GM12878 (cell line): Measurements from ENCODE around the gene ZBTB22. TPM values are rescaled to one million over a fixed set of nuclear protein-coding genes. Genes with fewer than 3 reads are reported as not detected.
"Not testable (repeated sequence)": the region's sequence is repeated elsewhere in the genome, so short reads cannot be mapped to it uniquely, and the experiment has no call there.

Experiments
- ATAC-seq: fragments of 200-7000 bp; cut with Tn5 transposase; 3 replicates; pipeline ENCODE4 v1.9.1; 2020; ENCODE audit warnings: mild to moderate bottlenecking, moderate library complexity
- BruUV-seq: library from RNA; stranded (reverse); fragments of 400-500 nt; replicated peaks from 2 replicates; lab custom pipeline; 2021; lab: Mats Ljungman, UMichigan
- CTCF ChIA-PET: fragments of 300-600 bp; sonication (Branson Sonifier 250); formaldehyde crosslinking; extraction: SDS; loops from one replicate; lab custom pipeline; 2021; ENCODE audit warnings: inconsistent platforms; lab: Yijun Ruan, JAX
- POLR2A ChIA-PET: fragments of 350-600 bp; formaldehyde crosslinking; extraction: SDS; loops from one replicate; lab custom pipeline; 2021; ENCODE audit warnings: inconsistent platforms; lab: Charles Lee
- RAD21 ChIA-PET: fragments of 300-600 bp; sonication (Branson Sonifier 250); formaldehyde crosslinking; loops from one replicate; lab custom pipeline; 2023; ENCODE audit warnings: antibody characterized with exemption; ENCODE audit not compliant: unreplicated experiment; lab: Charles Lee
- SMC1A ChIA-PET: fragments of 300-600 bp; sonication (Branson Sonifier 250); formaldehyde crosslinking; loops from one replicate; lab custom pipeline; 2023; ENCODE audit not compliant: unreplicated experiment, uncharacterized antibody; lab: Charles Lee
- DNase-seq: peaks from one replicate; pipeline ENCODE4 v3.0.0-alpha.2; 2011; ENCODE audit warnings: low read depth, low spot score
- FAIRE-seq: peaks from 3 replicates; lab custom pipeline; 2011; peaks lifted over from hg19 to GRCh38; lab: Jason Lieb, UNC
- H2AFZ ChIP-seq: 2 replicates; pipeline ENCODE4 v1.6.0; 2011; ENCODE audit warnings: low read depth, low read length, control low read depth; ENCODE audit not compliant: control insufficient read depth
- H3K27ac ChIP-seq: 2 replicates; pipeline ENCODE4 v1.5.1; 2011; ENCODE audit warnings: control low read depth; ENCODE audit not compliant: control insufficient read depth, insufficient read depth
- H3K27me3 ChIP-seq, 2 experiments: replicated peaks in 1 of 2; 2 replicates each; pipeline versions ENCODE4 v1.6.0 to v1.6.1; 2011; ENCODE audit warnings: low read length in 1 of 2; ENCODE audit not compliant: control insufficient read depth in 2 of 2, insufficient read depth in 2 of 2
- H3K36me3 ChIP-seq, 2 experiments: 2 replicates each; pipeline ENCODE4 v1.5.1; 2011; ENCODE audit warnings: low read length in 1 of 2; ENCODE audit not compliant: control insufficient read depth in 2 of 2, insufficient read depth in 2 of 2
- H3K4me1 ChIP-seq: 2 replicates; pipeline ENCODE4 v1.6.1; 2011; ENCODE audit warnings: mild to moderate bottlenecking, low read length, moderate library complexity, mixed read lengths; ENCODE audit not compliant: control insufficient read depth, insufficient read depth
- H3K4me2 ChIP-seq: 2 replicates; pipeline ENCODE4 v1.6.0; 2011; ENCODE audit warnings: control low read depth; ENCODE audit not compliant: control insufficient read depth, insufficient read depth
- H3K4me3 ChIP-seq: fragments of 200-600 bp; sonication (generic); 2 replicates; pipeline ENCODE4 v1.5.1; 2016
- H3K79me2 ChIP-seq: 2 replicates; pipeline ENCODE4 v1.6.0; 2011; ENCODE audit warnings: low read length; ENCODE audit not compliant: control insufficient read depth, insufficient read depth
- H3K9ac ChIP-seq: 2 replicates; pipeline ENCODE4 v1.8.0; 2011; ENCODE audit warnings: low read length, control low read depth, mixed read lengths; ENCODE audit not compliant: control insufficient read depth, insufficient read depth
- H3K9me3 ChIP-seq: replicated peaks from 3 replicates; pipeline ENCODE4 v1.5.1; 2011; ENCODE audit warnings: mild to moderate bottlenecking, low read length; ENCODE audit not compliant: control insufficient read depth, insufficient read depth
- H4K20me1 ChIP-seq: 2 replicates; pipeline ENCODE4 v1.6.0; 2011; ENCODE audit not compliant: control insufficient read depth, insufficient read depth
- NFIC ChIP-seq: IDR thresholded peaks from 2 replicates; pipeline ENCODE4 v1.6.1; 2012; ENCODE audit warnings: low read depth, mild to moderate bottlenecking, inconsistent platforms, low read length, moderate library complexity
- WGBS: methylation state at CpG from one replicate; pipeline ENCODE4 v1.1.6; 2016; ENCODE audit warnings: low lambda C conversion rate; ENCODE audit not compliant: insufficient replicate concordance, insufficient coverage; ENCODE audit errors: missing lambda C conversion rate; 5-methylcytosine and 5-hydroxymethylcytosine counted together
- in situ Hi-C: fragments of 300-500 bp; cut with MboI; formaldehyde crosslinking; loops from 9 replicates; pipeline ENCODE4 v1.14.3; 2018; ENCODE audit warnings: mixed read lengths
- intact Hi-C: fragments of 100-400 bp; cut with micrococcal nuclease; formaldehyde crosslinking; loops from one replicate; pipeline ENCODE4 v1.14.2; 2022; ENCODE audit not compliant: unreplicated experiment
- polyA plus RNA-seq, 11 experiments: library from polyadenylated mRNA; depleted of rRNA in 4 of 11; unstranded in 6 of 11; stranded (reverse) in 5 of 11; fragments of >200 nt; fragmentation: Nextera tagmentation in 4 of 11; fragmentation: Illumina TruSeq in 1 of 11; extraction: Ambion mirVana in 4 of 11; extraction: Trizol in 1 of 11; gene quantifications; 1 replicate in 1 of 11; 2 replicates in 10 of 11; pipeline versions ENCODE4 v1.2.1 to v1.2.3, GENCODE V29; 2011 to 2016; ENCODE audit warnings: inconsistent platforms in 2 of 11, missing spikeins in 2 of 11, low read depth in 1 of 11
- total RNA-seq, 4 experiments: library from RNA; depleted of rRNA in 3 of 4; stranded (reverse); fragments of >200 nt in 3 of 4; fragmentation: Illumina TruSeq in 1 of 4; extraction: Trizol in 1 of 4; gene quantifications; 2 replicates each; pipeline versions ENCODE4 v1.2.1 to v1.2.3, GENCODE V29; 2013 to 2021

ZBTB22 gene
- total and polyA plus RNA-seq, 10 of the 15 experiments (the other 5 are each of a cell fraction or from before 2014, with no cell fraction given), result 0.11 to 9.9 (median 4.8) TPM

DNA sequence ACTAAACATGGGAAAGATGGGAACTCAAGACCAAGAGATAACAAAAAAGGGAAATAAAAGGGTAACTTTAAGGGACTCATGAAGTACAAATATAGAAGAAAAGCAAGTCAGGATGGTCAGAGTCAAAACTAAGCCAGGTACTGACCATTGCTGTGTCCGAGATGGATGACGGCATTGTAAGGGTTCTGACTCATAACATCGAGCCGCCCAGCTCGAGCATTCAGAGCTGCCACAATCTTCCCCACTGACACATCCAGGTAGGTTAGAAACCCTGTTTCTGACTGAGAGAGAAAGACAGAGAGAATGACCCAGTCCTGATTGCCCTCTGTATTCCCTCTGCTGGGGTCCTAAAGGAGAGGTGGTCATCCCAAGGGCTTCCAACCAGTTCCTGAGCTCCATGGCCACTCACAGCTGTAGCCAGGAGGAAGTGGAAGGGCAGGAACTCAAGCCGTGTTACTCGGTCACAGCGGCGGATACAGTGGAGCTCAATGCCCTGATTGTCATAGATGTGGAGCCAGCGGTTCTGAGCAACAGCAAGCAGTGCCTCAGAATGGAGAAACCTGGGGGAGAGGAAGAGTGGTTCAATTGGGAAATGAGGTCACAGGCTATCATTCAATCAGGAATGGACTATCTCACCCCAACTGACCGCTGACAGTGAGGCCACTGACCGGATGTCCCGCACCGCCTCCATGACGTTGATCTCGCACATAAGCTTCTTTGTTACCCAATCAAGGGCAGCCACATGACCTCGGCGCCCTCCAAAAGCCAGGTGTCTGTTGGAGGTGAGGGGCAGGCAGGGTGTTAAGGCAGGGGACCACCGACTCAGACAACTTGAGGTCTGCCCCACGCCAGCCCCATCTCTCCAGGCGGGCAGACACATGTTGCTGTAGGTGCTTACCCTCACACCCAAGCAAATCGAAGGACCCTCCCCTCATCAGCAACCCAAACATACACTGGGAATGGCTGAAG lies 30.3 kb downstream of the ZBTB22 start:
- no peak overlapping the region for H3K4me3 ChIP-seq
- no peaks in the 10 kb centered on the region for H3K27me3 ChIP-seq
- H3K27ac ChIP-seq, result no peak overlapping the region
- no peaks in the 10 kb centered on the region for H3K4me1 ChIP-seq
- FAIRE-seq (no peak), DNase-seq (no peak), ATAC-seq (no peak)
- CTCF ChIA-PET, result interaction anchor here (0.6 to 5.0 kb wide), 3 partner anchors 10 to 57 kb away, joined by 3 to 28 read pairs (median 3); partner anchors contain the start of gene B3GALT4
- no TSS peak for BruUV-seq
- peak overlapping the region; percentile 46; the same call in 1 of the 2 replicates for H3K4me2 ChIP-seq
- no peaks in the 10 kb centered on the region for H3K9me3 ChIP-seq
- H3K36me3 ChIP-seq, result peaks cover 3 to 36% of the 10 kb centered on the region in 2 experiments; a peak in 3 of 4 replicates
- TF ChIP-seq NFIC, result no peak
- no peaks in the 10 kb centered on the region for H4K20me1 ChIP-seq
- H3K9ac ChIP-seq, result no peak overlapping the region
- in situ Hi-C loops (no loop called here), intact Hi-C loops (no loop called here)
- POLR2A ChIA-PET, result interaction anchor here (0.9 to 3.5 kb wide), 7 partner anchors 9 to 34 kb away, joined by 3 to 60 read pairs (median 4); partner anchors contain the start of genes B3GALT4, RGL2, RPS18 and VPS52
- RAD21 ChIA-PET, result interaction anchor here (1.7 kb wide), 1 partner anchor 138 kb away, joined by 5 read pairs; no protein-coding TSS in a partner anchor
- H2AFZ ChIP-seq, result no peak overlapping the region
- 93% methylated on average over 22 of the region's 22 CpGs for whole genome bisulfite sequencing
- H3K79me2 ChIP-seq, result peaks cover 31% of the 10 kb centered on the region
- SMC1A ChIA-PET, result interaction anchor here (1.3 to 4.4 kb wide), 3 partner anchors 10 to 37 kb away, joined by 3 to 25 read pairs (median 3); partner anchors contain the start of gene B3GALT4

DNA sequence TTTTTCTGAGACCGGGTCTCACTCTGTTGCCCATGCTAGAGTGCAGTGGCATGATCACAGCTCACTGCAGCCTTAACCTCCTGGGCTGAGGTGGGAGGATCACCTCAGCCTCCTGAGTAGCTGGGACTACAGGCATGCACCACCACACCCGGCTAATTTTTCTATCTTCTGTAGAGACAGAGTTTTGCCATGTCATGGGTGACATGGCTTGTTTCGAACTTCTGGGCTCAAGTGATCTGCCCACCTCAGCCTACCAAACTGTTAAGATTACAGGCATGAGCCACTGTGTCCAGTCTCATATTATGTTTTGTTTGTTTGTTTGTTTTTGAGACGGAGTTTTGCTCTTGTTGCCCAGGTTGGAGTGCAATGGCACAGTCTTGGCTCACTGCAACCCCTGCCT lies 32.3 kb downstream of the ZBTB22 start:
- H3K27ac ChIP-seq, RAD21 ChIA-PET, H4K20me1 ChIP-seq, in situ Hi-C loops, H2AFZ ChIP-seq, H3K27me3 ChIP-seq, FAIRE-seq, POLR2A ChIA-PET, H3K4me3 ChIP-seq, BruUV-seq, H3K4me2 ChIP-seq, CTCF ChIA-PET, H3K4me1 ChIP-seq, H3K9me3 ChIP-seq, DNase-seq, SMC1A ChIA-PET, ATAC-seq, H3K9ac ChIP-seq, intact Hi-C loops: not testable (repeated sequence)
- peaks cover 23% of the 10 kb centered on the region for H3K79me2 ChIP-seq
- WGBS, result 100% methylated on average over 4 of the region's 4 CpGs
- peaks cover 7 to 28% of the 10 kb centered on the region in 2 experiments; a peak in 3 of 4 replicates for H3K36me3 ChIP-seq
